HG03066 (cell line): ENCODE measurements around the gene BTG3.

Experiments
- ATAC-seq: cut with Tn5 transposase; IDR thresholded peaks from one replicate; pipeline ENCODE4 v1.9.1; 2021; ENCODE audit warnings: low read depth; ENCODE audit not compliant: unreplicated experiment

The BTG3 gene, protein sequence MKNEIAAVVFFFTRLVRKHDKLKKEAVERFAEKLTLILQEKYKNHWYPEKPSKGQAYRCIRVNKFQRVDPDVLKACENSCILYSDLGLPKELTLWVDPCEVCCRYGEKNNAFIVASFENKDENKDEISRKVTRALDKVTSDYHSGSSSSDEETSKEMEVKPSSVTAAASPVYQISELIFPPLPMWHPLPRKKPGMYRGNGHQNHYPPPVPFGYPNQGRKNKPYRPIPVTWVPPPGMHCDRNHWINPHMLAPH

DNA sequence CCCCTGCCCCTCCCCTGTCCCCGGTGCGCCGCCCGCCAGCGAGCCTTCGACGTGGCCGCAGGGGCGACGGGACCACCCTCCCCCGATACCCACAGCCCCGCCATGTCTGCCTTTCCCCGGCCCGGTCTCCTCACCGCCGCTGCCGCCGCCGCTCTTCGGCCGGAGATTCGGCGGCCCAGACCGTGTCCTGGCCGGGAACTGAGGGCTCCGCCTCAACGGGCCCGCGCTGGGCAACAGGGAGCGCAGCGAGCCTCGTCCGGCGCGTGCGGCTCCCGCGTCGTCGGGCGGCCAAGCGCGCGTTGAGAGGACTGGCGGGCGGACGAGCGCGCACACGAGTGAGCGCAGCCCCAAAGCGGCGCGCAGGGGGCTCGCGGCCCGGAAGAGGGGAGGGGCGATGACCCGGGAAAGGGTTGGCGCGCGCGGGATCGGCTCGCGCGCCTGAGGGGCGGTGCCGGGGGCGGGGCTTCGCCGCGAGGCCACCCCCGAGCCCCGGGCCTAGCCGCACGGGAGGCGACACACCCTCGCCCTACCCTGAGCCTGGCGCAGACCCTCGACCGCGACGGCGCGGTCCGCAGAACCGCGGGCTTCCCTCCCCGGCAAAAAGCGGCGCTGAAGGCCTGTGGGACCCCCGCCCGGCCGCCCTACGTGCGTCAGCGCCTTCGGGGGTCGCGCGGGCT is at the start of gene BTG3:
TSS of gene BTG3 (minus strand) at position 337 of the 677 bp plus-strand sequence. CDS start 3,757 bp downstream, outside the sequence.
- ATAC-seq: peak; percentile 68

DNA sequence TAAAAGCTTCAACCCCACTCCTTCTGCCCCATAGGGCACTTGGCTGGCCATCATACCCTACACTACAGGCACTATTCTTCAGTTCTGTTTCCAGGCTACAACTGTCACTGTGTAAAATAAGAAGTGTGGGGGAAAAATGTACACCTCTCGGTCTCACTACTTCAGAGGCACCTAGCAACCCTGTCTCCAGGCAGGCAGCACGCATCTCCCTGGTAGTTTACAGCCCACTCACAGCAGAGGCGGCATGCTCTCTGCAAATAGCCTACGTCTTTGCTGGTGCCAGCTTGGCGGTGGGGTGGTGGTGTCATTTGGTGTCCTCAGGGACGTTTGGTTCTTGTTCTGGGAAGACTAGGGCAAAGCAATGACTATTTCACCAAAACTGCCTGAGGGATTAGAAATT is 48.2 kb upstream of the BTG3 start:
- no peak for ATAC-seq

DNA sequence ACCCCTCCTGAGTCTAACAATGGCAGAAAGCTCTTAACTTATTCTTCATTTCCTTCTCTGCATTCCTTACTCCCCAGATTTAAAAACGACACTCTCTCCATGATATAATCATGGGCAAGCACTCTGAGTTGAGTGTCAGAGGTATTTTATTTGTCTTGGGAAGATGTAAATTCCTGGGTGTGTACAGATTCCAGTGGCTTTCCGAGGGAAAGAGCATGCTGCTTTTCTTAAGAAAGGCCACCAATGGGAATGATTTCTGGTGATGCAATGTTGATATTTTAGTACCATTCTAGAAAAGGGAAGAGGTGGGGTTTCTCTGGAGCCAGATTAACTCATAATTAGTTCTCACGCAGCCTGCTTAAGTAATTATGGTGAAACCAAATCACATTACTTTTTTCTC is 47.8 kb upstream of the BTG3 start:
- ATAC-seq: no peak

DNA sequence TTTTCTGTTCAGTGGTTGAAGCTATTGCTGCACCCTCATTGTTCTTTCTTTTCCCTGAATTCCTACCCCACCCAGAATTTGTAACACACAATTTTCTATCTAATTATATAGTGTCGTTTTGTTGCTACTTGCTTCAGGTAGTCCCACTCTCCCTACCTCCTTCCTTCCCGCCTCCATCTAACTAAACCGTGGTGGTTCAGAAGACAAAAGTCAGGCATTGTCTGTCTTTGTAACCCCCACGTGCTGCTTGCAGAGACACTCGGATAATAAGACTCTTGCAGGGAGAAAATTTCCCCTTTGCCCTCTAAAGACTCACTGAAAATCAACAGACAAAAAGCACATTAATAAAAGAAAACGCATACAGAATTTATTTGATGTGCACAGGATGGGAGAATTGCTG is 46.2 kb upstream of the BTG3 start:
- no peak for ATAC-seq

DNA sequence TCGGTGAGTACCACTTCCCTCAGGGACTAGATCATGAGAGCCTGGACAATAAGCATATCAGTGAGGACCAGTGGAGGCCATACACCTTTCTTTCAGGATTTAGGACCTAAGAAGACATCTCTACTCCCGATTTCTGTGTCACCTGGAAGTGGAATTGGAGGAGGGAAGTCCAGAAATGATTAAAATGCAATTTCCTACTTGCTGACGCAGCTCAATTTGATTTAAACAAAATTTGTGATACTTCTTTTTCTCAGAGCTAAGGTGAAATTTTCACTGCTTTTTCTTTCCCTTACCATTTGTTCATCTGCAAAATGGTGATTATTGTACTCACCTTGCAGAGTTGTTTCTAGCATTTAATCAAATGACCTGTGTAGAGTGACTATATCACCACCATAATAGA is 38.8 kb upstream of the BTG3 start:
- no peak for ATAC-seq

DNA sequence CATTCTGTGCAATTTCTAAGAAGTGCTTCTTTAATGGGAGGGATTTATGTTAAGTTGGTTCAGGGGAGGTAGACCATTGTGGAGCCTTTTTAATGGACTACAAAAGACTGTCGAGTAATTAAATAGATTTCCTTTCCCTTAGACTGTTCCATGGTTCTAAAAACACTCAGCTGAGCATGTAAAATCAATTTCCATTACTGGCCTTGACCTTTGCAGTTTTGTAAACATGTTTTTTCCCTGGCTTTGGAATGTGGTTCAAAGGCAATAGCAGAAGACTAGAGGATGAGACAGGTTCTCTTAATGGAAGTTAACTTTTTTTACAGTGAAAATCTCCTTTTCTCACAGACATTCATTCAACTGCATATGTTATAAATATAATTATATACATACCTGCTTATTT is 37.6 kb upstream of the BTG3 start:
- no peak for ATAC-seq

DNA sequence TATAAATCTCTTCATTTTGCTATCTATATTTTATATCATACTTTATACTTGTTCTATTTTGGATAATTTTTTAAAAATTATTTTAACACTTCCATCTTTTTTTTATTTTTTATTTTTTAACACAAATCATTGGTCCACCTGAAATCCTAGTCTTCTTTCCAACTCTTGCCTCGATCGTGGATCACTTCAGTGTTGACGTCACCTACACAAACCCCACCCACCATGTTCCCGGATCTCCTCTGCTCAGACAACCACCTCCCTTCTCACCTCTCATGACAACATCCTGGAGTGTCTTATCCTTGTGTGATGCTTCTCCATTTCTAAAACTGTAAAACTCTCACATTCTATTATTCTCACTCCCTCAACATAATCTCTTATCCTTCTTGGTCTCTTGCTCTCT is 34.1 kb upstream of the BTG3 start:
- no peak for ATAC-seq

DNA sequence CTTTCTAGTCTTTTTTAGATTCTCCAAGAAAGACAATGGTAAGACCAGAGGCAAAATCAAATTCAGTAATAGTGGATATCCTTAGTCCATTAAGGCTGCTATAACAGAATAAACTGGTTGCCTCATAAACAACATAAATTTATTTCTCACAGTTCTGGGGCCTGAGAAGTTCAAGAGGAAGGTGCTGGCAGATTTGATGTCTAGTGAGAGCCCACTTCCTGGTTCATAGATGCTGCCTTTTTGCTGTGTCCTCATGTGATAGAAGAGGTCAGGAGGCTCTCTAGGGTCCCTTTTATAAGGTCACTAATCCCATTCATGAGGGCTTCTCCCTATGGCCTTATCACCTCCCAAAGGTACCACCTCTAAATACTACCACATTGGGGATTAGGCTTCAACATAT is 31.5 kb upstream of the BTG3 start:
- ATAC-seq: no peak

DNA sequence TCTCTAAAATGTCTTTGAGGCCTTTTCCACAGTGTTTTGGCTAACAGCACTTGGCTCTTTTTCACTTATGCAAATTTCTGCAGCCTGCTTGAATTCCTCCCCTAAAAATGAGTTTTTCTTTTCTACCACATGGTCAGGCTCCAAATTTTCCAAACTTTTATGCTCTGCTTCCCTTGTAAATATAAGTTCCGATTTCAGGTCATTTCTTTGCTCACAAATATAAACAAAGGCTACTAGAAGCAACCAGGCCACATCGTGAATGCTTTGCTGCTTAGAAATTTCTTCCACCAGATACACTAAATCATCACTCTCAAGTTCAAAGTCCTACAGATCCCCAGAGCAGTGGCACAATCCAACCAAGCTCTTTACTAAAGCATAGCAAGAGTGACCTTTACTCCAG is 28.1 kb upstream of the BTG3 start:
- ATAC-seq: no peak

DNA sequence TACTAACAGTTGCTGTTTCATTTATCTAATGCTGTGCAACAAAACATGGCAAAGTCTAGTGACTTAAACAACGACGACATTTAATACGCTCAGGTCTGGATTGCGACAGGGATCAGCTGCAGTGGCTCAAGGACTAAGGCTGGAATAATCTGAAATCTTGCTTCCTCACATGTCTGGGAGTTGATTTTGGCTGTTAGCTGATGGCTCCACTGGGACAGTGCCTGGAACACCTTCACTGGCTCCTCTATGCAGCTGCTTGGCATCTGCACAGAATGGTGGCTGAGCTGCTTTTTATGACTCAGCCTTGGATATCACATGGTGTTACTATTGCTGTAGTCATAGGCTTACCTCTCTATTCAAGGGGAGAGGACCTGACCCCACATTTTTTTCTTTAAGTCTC is 24.0 kb upstream of the BTG3 start:
- no peak for ATAC-seq

DNA sequence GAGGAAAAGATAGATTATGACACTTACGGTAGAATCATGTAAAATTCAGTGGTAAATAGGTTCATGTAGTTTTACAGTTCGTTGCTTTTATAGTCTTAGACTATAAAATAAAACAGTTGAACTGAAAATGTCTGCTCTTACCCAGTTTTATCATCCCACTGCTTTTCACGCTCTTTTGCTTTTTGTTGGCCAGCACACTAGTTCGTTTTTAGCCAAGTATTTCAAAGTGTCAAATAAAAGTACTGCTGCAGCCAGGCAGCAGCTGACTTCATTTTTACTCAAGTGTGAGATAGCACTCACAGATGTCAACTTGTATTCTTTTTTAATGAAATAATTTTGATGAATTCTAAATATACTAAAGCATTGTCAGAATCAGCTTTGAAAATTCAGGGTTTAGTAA is 18.5 kb upstream of the BTG3 start:
- ATAC-seq: no peak

DNA sequence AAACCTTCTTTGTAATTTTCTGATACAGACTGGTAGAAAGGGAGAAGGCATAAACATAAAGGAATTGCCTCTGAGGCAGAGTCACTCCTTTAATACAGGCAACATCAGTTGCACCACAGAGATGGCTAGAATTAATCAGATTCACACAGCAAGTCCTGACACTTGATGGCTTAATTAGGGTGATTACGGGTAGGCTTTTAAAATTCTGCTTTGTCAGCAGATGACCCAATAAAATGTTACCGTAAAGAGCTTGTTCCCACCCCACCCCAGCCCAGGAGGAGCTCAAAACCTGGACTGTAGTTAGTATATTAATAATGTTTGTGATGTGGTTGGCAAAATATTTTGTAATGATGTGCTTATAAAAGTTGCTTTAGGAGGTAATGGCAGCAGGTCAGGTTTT is 9.3 kb upstream of the BTG3 start:
- ATAC-seq: no peak

DNA sequence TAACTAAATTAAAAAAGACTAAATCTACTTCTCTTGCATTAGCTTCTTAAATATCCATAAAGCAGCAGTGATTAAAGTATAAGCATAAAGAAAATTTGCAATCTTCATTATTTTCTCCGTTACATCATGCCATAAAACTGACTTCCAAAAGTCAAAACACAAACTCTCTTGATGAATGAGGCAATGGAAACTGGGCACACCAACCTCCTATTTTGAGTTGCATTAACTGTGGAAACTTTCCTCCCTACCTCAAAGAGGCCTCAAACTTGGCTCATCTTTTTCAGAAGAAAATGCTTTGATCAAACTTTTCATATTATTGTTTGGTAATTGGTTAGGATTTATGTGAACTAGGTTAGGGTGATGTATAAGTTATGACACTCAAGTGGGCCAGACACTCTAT is 4.1 kb upstream of the BTG3 start:
- ATAC-seq: no peak

DNA sequence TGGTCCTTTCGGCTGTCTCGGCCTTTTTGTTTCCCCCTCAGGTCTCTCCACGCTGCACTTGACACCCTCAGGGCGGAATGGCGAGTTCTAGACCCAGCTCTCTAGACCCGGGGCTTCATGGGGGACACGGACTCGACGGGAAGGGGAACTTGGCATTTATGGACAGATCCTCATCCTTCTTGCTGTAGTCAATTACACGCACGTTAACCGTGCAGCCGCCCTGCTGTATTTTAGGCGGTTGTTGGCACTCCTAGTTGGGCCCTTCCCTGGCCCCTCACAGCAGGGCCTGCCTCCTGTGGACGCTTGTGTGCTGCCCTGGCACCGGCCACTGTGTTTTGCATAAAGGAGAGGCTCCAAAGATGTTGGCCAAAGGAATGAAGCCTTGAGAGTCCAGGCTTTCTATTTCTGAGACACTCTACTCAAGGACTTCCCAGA is 558 bp upstream of the BTG3 start:
- ATAC-seq: no peak

DNA sequence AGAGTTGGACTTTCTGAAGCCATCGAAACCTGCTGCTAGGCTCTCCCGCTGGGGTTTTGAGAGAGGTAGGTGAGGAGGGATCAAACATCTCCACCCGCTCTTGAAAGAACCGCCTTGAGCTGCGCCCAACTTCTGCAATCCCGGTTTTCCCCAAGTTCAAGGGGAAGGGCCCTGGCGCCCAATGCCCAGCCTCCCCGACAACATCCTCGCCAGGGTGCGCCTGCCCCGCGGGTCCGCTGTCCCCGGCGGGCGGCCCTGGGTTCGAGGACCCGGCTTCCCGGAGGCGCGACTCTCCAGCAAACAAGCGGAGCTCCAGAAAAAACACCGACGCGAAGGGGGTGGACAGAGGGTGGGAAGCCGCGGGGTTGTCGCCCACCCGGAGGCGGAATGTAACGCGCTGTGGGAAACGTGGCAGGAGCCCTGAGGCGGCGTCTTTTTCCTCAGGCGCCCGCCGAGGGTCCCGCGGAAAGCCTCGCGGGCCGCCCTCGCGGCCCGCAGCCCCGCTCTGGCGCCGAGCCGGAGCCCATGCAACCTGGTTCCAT is 607 bp downstream of the BTG3 start:
- peak; percentile 8 for ATAC-seq

DNA sequence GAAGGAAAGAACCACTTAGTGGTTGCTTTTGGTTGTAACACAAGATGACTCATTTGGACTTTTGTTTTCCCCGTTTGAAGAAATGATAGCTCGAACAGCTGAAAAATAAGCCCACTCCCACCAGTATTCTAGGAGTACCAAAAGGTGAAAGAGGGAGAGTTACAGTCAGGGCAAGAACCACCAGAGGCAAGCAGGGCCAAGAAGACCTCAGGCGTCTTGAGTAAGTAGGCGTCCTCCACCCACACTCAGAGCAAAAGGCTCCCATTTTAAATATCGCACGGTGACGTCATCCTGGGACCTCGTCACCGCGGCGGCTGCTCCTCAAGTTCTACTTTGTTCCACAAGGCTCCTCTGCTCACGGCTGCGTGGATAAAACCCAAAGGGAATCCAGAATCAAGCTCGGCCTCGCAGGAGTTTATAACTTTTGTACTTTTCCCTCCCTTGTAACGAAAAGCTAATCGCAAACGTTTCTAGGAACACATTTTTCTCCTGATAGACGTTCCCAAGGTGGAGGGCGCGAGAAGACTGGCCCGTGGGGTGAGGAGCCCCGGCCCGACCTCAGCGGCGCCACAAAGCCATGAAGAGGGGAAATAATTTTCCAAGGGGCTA is 1.2 kb downstream of the BTG3 start:
- peak; percentile 58 for ATAC-seq

DNA sequence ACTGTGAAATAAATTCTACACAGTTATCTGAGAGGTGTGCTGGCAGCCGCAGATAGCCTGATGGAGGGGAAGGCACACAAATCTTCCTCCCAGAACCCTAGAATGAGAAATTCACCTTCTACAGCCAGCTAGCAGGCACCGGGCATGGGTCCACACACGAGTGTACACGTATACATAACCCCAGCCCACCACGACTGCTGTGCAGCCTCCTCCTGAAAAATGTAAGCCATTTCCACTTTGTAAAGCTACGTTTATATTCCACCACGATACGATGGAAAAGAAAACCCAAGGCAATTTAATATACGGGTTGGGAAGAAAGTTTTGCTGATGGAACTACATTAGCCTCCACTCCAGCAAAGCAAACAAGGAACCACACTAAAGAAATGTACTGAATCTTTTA is 1.8 kb downstream of the BTG3 start:
- no peak for ATAC-seq

DNA sequence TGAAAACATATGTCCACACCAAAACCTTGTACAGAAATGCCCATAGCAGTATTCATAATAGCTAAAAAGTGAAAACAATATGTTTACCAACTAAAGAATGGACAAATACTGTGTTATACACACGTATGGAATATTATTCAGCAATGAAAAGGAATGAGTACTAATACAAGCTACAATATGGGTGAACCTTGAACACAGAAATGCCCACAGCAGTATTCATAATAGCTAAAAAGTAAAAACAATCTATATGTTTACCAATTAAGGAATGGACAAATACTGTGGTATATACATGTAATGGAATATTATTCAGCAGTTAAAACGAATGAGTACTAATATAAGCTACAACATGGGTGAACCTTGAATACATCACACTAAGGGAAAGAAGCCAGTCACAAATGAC is 3.0 kb downstream of the BTG3 start:
- no peak for ATAC-seq

DNA sequence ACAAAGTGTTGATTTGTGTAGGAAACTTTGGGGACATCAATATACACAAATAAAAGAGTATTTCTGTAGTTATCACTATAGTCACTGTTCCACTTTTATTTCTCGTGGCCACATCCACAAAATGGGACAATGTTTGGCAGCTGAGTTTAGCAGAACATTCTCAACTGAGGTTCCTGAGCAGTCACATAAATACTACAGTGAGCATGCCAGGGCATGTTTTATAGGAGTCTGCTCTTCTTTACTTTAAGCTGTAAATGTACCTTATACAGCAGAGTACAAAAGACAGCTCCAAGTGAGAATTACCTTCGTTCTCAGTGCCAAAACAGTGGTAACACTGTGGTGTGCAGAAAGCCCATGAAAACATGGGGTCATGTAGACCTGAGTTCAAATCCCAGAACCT is 5.0 kb downstream of the BTG3 start:
- ATAC-seq: no peak

DNA sequence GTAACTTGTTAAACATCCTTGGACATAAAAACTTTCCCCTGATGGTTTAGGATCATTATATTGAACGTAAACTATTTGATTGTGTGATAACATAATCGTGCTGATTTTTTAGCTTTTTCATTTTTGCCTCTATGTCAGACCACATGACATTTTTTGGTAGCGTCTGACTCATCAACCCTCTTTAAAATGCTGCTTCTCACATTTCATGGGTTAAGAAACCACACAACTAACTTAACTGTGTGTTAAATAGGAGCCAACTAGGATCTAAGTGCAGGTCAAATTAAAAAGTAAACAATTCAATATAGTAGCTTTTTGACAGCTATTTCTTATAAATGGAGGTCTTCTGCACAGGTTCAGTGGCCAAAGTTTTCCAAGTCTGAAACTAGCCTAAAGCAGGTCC is 9.8 kb downstream of the BTG3 start:
- ATAC-seq: no peak

DNA sequence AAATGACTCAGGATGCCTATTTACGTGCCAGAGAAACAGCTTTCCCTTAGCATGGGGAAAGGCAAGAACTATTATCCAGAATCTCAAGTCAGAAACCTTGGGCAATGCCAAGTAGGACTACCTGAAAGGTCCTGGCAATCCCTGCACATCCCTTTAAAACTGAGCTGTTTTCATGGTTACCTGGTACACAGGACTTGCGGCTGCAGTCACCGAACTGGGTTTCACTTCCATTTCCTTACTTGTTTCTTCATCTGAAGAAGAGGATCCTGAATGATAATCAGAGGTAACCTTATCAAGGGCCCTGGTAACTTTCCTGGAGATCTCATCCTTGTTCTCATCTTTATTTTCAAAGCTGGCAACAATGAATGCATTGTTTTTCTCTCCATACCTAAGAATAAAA is 14.3 kb downstream of the BTG3 start:
- ATAC-seq: peak; percentile 85

DNA sequence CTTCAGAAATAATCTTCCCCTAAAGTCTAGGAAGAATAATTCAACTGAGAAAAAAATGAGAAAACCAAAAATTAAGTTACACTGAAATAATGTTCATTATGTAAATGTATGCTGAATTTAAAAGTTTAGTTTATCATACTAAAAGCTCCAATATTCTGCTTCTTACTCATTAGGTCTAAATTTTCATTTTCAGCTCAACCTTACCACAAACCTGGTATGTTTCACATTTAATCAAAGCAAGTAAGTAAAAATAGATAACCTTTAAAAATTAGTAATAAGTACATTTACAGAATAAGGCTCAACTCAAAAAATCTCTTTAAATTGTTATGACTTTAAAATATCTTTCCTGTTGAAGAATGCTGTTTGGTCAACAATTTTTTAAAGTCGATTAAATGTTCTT is 15.0 kb downstream of the BTG3 start:
- no peak for ATAC-seq
